Stimulated activated CD4-positive, alpha-beta T cell treated with anti-CD3 and anti-CD28 coated beads, Interleukin-4, amount 100 ng/mL, for 4 hours (primary cell): ENCODE data around the gene ACACB.

Source experiments
- DNase-seq, 2 experiments: peaks; one replicate each; pipeline ENCODE4 v3.0.0-alpha.2; 2020

ACACB gene

DNA sequence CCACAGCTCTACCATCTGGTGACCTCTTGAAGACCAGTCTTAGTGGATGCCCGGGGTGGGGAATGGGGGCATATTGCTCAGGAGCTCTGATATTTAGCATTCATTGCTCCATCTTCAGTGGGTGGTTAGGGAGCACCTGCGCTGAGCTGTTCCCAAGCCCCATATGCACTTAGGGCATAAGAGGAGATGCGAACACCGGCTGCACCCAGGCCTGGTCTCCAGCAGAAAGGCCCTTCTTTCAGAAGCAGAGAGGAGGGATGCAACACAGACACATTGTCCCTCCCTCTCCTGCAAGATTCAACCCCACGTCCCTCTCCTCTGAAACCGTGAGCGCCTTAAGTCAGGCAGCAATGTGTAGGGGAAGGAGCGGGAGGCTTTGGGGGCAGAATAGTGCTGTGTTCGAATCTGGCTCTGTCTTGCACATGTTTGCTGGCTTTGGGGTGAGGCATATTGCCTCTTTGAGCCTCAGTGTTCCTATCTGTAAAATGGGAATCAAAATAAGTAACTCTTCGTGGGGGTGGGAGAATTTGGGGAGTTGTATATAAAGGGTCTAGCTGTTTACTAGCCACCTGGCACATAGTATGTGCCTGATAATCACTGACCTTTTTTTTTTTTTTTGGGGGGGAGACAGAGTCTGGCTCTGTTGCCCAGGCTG lies 105.0 kb downstream of the ACACB start:
- DNase-seq, result no peak

DNA sequence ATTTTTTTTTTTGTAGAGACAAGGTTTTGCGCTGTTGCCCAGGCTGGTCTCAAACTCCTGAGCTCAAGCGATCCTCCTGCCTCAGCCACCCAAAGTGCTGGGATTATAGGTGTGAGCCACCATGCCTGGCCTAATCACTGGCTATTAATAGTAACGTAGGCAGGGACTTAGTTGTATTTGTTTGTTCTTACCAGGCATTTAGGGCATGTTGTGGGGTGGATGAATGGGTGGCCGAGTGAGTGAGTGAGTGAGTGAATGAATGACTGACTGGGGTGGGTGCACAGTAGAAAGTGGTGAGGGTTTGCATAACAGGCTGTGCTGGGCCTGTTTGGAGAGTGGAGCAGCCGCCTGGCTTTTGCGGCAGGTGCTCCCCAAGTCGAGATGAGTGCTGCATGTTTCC lies 105.7 kb downstream of the ACACB start:
- DNase-seq, result no peak

DNA sequence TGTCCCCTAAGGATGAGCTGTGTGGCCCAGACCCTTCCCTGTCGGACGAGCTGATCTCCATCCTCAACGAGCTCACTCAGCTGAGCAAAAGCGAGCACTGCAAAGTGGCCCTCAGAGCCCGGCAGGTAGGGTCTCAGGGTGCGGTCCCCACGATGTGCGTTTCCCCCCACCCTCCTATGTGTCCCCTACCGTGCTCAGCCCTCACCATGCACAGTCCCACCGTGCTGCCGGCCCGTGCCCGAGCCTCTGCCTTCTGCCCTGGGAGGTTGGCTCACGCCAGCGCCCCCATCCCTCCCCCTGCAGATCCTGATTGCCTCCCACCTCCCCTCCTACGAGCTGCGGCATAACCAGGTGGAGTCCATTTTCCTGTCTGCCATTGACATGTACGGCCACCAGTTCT lies 106.1 kb downstream of the ACACB start:
- no peak for DNase-seq

DNA sequence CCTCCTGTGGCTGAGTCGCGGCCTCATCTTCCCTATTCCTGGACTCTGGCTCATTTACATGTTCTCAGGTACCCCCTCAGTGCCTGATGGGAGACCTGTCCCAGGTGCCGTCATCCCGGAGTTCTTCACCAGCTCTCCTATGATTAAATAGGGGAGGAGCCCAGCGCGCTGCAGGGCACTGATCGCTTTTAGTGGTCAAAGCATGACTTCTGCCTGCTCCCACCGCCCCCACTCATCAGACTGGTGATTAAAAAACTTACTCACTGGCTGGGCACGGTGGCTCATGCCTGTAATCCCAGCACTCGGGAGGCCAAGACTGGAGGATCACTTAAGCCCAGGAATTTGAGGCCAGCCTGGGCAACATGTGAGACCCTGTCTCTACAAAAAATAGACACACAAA lies 106.8 kb downstream of the ACACB start:
- no peak for DNase-seq

DNA sequence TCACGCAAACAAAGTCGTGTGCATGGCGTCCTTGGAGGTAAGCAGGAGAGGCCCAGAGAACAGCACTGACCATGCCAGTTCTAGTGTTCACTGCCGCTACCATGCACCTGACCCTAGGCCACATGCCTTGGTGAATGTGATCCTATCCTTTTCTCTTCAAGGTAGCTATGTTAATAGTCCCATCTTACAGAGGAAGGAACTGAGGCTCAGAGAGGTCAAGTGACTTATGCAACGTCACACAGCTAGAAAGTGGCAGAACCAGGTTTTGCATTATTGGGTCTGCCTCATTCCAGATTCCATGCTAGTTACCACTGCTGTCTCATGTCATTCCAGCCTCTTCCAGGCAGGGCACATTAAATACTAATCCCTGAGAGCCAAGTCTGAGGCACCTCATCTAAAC lies 107.5 kb downstream of the ACACB start:
- no peak for DNase-seq

DNA sequence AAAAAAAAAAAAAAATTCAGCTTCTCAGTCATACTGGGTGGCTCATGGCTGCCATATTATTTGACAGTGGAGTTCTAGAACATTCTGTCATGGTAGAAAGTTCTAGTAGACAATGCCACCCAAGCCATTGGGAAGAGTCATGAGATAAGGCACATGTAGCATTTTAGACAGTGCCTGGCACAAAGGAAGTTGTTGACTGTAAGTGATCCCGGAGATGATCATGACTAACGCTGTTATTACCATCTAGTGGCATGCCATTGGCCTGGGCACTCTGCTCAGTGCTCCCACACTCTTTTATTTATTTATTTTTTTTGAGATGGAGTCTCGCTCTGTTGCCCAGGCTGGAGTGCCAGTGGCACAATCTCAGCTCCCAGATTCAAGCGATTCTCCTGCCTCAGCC lies 112.3 kb downstream of the ACACB start:
- DNase-seq, result no peak

- no peak for DNase-seq
Observed at GRCh38 chr12:109230193-109230592, 113.8 kb downstream of the ACACB start.

- DNase-seq, result no peak
Observed at GRCh38 chr12:109232731-109233130, 116.3 kb downstream of the ACACB start.

DNA sequence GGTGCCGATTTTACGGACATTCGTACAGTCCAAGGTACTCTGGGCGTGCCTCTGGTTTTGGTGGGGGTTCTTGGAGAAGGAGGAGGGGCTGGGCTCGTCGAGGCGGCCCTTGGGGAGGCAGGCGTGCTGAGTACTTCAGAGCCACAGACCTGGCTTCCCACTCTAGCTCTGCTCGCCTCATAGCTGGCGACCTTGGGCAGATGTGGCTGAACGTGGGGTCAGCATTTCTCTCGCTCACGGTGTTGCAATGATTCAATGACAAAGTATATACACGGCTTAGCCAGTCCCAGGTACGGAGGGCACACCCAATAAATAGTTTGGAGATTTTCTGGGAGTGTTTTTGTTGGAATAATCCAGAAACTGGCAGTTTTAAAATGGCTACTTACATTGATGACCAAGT lies 117.6 kb downstream of the ACACB start:
- no peak for DNase-seq

- DNase-seq, result no peak
Observed at GRCh38 chr12:109236257-109236656, 119.9 kb downstream of the ACACB start.

DNA sequence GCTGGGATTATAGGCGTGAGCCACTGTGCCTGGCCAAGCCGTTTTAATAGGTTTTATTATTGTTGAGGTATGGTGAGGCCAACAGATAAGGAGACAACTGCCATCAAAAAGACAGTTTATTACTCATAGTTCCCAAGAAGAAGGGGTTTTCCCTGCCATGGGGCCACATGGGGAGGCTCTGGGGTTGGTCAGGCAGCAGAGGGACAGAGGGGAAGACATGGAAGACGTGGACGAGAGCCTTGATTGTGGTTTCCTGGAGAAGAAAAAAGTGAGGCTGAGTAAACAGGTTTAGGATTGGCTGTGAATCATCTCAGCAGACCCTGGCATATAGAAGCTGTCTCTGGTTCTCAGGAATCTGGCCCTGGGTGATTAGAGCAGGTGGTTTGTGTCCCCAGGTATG lies 122.8 kb downstream of the ACACB start:
- DNase-seq, result no peak

DNA sequence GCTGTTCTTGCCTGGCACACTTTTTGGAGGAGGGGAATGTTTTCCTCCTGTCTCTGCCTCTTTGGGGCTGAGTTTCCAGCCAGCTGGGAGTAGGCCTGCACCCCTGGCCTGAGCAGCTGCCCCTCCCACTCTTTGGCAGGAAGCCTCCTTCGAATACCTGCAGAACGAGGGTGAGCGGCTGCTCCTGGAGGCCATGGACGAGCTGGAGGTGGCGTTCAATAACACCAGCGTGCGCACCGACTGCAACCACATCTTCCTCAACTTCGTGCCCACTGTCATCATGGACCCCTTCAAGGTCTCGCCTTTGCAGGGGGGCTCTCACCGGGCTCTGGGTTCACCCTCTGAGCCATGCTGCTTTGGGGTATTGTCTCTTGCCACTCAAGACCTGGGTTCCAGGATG lies 123.3 kb downstream of the ACACB start:
- no peak for DNase-seq

DNA sequence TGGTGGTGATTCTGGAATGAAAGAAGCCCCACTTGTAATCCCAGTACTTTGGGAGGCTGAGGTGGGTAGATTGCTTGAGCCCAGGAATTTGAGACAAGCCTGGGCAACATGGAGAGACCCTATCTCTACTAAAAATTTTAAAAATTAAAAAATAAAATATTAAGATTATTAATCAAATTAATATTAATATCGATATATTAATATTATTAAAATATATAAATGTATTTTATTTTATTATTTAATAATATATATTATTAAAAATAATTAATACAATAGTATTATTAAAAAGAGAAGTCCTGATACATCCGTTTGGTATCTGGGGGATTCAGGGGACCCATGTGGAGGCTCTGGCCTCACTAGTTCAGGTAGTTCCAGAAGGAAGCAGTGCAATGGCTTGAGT lies 124.0 kb downstream of the ACACB start:
- no peak for DNase-seq

DNA sequence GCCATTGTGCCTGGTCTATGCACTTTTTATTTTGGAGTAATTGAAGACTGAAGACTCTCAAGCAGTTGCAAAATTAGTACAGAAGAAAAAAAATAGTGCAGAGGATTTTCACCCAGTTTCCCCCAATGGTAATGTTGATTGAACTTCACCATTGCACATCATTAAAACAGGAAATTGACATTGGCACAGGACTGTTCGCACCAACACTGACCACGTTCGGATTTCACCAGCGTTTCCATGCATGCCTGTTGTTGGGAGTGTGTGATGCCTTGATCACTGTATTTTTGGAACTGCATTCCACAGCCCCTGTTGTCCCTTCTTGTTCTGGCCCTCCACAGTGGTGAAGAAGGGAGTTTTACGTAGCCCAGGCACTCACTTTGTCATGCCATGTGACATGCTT lies 125.5 kb downstream of the ACACB start:
- no peak for DNase-seq

DNA sequence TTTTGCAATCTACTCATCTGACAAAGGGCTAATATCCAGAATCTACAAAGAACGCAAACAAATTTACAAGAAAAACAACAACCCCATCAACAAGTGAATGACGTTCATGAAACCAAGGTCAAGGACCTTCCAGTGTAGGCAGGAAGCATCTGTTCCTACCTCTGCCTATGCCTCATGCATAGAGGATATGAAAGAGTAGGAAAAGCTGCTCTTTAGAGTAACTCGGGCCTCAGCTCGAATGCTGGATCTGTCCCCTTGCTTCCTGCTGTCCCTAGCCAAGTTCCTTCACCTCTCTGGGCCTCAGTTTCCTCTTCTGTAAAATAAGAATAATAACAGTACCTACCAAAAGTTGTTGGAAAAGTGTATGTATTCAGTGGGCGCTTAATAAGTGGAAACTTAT lies 127.7 kb downstream of the ACACB start:
- DNase-seq, result no peak

GRCh38 chr12:109246221-109246620 lies 129.8 kb downstream of the ACACB start:
- DNase-seq, result no peak

DNA sequence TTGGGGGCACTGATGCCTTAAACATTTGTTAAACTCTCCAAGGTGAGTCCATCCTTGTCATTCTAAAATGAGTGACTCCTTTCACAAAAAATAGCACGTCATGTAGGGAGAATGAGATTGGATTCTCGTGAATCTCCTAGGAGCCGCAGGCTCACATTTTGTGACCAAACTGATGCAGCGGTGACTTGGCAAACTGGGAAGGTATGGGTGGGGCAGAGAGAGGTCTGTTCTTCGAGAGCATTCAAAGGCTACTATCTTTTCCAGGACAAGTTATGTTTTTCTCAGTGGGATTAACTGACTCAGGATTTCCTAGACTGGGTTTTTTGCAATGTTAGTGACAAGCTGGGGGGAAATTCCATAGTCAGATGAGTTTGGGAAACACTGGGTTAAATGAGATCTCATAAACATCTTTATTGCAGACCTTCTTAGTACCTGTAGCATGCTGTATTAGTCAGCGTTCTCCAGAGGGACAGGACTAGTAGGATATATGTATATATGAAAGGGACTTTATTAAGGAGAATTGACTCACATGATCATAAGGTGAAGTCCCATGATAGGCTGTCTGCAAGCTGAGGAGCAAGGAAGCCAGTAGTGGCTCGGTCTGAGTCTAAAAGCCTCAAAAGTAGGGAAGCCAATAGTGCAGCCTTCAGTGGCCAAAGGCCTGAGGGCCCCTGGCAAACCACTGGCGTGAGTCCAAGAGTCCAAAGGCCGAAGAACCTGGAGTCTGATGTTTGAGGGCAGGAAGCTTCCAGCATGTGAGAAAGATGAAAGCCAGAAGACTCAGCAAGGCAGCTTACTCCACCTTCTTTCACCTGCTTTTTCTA lies 131.7 kb downstream of the ACACB start:
- no peak for DNase-seq

- DNase-seq, result no peak
Observed at GRCh38 chr12:109250523-109250922, 134.1 kb downstream of the ACACB start.

- no peak for DNase-seq
Observed at GRCh38 chr12:109252799-109253198, 136.4 kb downstream of the ACACB start.

- no peak for DNase-seq
Observed at GRCh38 chr12:109253913-109254544, 137.6 kb downstream of the ACACB start.

DNA sequence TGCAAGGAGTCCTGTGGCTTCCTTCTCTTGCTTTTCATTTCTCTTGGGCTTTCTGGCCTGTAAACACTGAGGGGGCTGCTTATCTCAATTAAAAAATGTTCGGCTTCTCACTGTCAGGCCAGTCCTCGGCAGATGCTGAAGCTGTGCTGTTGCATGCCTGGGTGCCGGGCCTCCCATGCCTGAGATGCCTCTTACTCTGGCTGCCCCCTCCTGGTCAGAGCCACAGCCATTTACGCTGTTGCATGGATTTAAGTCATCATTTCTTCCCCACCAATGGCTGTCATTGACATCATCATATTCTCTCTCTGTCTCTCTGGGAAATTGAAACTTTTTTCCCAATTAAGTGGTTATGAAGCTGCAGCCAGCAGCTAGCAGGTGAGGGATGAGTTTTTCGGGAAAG lies 139.0 kb downstream of the ACACB start:
- DNase-seq, result no peak

- no peak for DNase-seq
Observed at GRCh38 chr12:109256011-109256410, 139.6 kb downstream of the ACACB start.

- no peak for DNase-seq
Observed at GRCh38 chr12:109258201-109258600, 141.8 kb downstream of the ACACB start.
